AG20443 (cell line): ENCODE results near the gene RP9.

Source experiments
- DNase-seq: peaks from one replicate; pipeline ENCODE4 v3.0.0; 2012; ENCODE audit warnings: low spot score, mixed read lengths

The RP9 gene, protein sequence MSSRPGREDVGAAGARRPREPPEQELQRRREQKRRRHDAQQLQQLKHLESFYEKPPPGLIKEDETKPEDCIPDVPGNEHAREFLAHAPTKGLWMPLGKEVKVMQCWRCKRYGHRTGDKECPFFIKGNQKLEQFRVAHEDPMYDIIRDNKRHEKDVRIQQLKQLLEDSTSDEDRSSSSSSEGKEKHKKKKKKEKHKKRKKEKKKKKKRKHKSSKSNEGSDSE

DNA sequence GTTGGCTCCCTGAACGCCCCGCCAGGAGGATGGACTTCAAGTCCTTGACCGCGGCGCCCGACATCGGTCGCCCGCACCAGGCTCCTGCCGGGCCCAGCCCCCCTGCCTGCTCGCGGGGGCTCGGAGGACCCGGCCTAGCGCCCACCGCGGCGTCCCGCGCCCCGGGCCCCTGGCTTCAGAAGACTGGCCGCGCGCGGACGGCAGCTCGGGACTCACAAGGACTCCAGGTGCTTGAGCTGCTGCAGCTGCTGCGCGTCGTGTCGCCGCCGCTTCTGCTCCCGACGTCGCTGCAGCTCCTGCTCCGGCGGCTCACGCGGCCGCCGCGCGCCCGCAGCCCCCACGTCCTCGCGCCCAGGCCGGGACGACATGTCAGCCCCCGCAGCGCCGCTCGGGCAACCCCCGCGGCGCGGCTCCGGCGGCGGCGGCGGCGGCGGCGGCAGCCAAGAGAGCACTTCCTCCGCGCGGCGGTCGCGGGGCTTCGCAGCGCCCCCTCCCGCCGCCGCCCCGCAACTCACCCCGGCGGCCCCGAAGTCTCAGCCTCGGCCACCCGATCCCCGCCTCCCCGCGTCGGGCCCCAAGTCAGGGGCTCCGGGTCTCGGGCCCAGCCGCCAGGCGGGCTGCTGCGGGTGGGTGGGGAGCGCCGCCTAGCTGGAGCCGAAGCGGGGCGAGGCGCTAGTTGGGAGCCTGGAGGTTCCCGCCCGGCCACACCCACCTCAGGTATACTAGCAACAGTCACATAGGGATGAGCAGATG, at the start of gene RP9:
Gene RP9 (minus strand): TSS at position 400 of the 753 bp plus-strand sequence. CDS start 32 bp downstream, at position 368.
- peak; percentile 92 for DNase-seq

DNA sequence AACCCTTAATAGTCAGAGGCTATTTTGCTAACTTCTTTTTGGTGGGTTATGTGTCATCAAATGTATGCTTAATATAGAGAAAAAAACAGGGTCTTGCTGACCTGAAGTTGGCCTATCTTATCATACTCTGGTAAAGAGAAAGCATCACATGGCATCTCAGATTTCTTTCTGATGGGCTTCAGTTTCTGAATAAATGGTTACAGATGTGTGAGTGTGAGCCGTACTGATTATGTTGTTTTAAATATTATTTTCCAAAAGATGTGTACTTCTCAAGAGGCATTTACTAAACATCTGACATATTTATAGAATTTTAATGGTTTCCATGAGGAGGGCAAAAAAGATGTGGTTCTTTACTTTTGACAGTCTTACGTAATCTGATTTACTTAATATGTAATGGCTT, 48.6 kb upstream of the RP9 start:
- DNase-seq, result no peak

DNA sequence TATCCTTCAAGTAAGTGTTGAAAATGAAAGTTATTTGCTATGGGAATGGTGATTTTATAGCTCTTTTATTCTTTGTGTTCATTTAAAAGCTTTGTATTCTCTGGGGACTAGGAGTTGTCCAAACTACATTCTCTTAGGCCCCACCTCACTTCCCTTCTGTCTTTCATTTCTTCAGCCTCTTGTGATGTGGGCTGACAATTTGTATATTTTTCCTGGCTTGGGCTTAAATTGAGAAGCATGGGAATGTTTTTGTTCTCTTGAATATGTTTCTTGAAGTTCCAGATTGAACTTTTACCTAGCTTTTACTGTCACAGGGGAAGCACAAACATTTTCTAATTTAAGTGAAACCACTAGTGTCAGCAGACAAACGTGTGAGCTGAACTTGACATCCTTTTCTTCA, 48.1 kb upstream of the RP9 start:
- no peak for DNase-seq

DNA sequence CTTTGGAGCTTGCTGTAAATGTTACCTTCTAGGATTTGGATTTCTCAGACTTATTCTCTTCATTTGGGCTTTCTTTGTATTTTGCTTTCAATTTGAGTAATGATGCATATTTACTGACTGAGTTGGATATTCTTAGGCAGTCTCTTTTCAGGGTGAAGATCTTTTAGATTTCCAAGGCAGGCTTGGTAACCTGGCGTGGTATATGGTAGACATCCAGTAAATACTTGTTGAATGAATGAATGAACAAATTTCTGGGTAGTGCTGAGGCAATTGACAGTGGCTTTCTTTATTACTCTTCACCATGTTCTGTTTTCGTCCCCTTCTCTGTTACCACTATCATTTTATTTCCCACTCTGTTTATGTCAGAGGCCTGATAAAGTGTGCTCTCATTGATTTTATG, 47.2 kb upstream of the RP9 start:
- no peak for DNase-seq

DNA sequence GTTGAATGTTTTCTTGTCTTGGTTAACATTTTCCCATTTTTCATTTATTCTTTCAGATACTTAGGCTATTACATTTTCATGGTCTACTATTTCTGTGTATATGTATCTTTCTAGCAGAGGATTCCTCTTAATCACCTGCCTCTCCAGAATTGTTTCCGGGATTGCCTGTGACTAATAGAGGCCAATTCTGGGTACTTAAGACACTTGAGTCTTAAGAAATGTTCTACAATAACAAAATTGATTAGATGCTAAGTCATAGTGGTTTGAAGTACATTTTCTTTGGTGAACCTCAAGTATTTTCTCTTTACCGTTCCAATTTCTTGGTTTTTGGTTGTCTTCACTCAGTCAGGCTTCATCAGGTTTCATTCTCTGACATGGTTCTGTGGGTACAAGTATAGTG, 46.6 kb upstream of the RP9 start:
- no peak for DNase-seq

DNA sequence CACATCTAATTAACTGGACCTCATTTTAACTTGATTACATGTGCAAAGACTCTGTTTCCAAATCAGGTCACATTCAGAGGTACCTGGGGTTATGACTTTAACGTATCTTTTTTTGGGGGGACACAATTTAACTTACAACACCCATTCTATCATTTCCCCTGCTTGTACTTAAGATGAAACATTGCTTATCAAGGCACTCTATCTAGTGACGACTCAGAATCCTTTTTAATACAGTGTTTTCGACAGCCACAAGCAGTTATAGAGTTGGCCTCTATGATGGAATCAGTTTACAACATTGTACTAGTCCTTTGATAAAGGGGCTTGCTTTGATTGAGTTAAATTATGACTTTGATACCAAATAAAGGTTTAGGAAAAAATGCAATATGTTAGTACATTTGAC, 42.9 kb upstream of the RP9 start:
- no peak for DNase-seq

DNA sequence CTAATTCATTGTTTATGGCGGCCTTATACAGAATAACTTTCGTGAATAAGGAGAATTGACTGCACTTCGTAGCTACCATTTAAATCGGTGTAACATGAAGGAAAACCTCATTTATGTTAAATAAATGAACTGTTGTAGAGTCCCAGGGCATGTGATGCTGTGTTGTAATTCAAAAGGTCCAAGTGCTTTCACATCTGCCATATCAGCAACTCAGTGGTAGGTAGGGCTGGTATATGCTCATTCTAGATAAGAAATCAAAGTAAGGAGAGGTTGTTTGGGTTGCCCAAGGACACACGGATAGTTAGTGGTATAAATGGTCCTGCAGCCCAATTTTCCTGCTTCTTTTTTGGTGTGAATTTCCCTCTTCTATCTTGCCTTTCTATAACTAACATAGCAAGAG, 36.0 kb upstream of the RP9 start:
- no peak for DNase-seq

DNA sequence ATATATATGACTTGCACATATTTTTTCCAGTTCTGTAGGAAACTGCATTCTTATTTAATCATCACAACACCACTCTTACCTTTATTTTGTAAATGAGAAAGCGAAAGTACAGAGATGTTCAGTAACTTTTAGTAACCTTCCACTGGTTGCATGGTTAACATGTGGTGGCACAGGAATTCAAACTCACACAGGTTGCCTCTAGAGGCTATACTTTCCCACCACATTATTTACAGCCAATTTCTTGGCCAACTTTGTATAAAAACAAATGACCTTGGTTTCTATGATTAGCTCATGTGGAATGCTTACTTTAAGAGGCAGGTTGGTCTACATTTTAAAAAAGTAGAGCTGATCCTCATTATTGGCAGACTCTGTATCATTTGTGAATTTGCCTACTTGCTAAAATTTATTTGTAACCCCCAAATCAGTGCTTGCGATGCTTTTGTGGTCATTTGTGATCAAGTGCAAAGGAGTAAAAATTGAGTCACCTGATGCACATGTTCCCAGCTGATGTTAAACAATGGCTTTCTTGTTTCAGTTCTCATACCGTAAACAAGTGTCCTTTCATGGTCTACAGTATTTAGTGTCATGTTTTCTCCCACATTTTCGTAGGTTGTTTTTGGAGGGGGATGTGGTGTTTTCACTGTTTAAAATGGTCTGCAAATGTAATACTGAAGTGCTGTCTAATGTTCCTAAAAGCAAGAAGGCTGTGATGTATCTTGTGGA, 35.0 kb upstream of the RP9 start:
- DNase-seq, result no peak

DNA sequence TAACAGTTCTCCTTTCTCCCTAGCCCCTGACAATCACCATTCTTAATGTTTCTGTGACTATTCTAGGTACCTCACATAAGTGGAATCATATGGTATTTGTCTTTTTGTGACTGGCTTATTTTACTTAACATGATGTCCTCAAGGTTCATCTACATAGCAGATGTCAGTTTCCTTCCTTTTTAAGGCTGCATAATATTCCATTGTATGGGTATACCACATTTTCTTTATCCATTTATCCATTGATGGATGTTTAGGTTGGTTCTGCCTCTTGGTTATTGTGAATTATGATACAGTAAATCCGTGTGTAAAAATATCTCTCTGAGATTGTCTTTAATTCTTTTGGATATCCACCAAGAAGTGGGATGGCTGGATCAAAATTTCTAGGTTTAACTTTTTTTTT, 33.4 kb upstream of the RP9 start:
- no peak for DNase-seq

DNA sequence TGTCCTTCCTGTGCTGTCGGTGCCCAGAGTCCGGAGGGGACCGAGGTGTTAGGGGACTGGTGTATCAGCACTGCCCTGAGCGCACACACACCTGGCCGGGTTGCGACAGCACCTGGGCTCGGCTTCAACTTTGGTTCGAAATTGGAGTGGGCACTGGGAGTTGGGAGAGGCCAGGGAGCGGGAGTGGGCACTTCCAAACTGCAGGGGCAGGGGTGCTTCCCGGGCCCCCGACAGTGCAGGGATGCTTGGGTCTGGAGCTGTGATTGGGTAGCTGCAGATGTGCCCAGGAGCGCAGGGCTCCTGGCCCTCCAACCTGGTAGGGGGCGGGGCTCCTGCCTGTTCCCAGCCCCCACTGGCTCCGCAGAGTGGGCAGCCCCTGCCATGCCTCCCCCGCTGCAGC, 27.9 kb upstream of the RP9 start:
- no peak for DNase-seq

DNA sequence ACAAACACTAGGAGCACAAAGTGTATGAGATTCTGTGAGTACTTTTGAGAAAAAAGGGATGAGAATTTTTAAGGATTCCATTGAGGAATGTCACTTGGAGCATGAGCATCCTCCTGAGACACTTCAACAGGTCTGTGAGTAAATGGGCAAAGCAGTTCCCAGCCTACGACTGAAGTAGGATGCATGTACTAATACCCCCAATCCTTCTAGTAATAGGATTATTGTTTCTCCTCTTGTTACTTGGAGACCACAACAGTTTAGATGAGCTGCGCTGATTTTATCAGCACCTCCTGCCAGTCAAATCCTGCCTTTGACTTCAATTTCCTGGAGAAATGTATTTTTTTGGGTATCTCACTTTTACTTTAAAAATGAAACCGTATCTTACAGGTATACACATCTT, 21.0 kb upstream of the RP9 start:
- DNase-seq, result peak; percentile 20

DNA sequence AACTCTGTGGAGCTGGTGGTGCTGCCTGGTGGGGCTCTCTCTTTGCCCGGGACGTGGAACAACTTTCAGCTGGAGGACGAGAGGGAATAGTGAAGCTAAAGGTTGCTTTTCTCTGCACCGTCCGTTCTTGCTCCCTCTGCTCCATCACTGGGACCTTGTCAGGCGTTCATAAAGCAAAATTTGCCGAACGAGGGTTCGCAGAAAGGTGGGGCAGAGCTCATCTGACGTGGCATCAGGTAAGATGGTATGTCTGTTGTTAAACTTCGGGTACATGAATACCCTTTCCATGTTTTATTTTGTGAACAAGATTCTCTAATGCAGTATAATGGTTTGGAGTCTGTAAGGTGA, 20.6 kb upstream of the RP9 start:
- peak; percentile 31 for DNase-seq

DNA sequence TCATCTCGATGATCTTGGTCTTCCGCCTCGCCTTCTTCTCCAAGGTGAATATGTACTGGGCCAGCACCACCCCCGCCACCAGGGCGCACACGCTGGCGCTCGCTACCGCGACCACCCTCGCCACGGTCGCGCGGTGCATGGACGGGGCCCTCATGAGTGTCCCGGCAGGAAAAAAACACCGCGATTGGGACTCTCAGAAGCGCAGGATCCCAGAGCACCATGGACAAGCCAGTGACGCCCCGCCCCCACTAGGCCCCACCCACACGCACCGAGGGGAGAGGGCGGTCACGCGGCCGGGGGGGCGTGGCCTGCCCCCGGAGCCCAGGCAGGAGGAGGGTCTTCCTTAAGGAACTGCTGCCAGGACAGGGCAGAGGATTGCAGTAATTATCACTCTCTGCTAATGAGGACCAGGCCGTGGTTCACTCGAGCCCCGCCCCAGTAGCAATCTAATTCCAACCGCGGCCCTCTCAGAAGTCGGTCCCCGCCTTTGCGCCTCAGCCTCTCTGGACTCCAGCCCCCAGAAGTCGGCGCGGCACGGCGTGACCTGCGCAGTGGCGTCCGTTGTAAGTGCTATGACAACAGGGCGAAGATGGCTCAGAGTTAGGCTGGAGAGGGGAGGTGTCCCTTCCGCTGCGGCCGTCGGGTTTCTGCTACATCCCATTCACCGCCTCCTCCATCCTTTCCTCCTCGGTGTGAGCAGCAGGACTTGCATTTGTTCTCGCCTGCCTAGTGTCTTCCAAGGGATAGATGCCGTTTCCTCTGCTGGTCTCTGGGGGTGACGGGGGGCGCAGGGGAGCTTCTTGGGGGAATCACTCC, 20.0 kb upstream of the RP9 start, which contains the start of gene BBS9:
Gene BBS9 (plus strand): TSS at position 575 of the 816 bp plus-strand sequence. CDS start 16,689 bp downstream, outside the sequence.
- peak; percentile 96 for DNase-seq

DNA sequence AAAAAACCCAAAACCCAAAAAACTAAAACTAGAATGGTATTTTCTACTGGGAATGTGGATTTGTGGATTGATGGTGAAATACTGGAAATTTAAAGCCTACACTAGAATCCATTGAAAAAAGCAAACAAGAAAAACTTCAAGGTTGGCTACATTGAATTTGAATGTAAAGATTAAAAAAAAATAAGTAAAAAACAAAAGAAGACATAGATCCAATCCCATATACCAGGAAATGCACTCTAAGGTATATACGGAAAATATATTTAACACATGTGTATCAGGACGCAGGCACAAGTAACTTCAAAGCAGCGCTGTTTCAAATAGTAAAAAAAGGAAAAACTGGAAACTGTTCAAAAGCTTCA, 19.4 kb upstream of the RP9 start:
- no peak for DNase-seq

DNA sequence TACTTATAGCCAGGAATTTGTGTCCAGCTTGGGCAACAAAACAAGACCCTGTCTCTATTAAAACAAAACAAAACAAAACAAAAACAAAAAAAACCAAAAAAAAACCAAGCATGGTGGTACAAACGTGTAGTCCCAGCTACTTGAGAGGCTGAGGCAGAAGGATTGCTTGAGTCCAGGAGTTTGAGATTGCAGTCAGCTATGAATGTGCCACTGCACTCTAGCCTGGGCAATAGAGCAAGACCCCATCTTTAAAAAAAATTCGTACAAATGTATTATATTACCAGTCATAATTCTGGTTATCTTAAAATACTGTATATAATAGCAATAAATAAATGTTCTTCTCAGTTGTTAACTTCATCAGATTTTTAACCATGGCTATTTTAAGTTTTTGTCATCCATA, 17.9 kb upstream of the RP9 start:
- no peak for DNase-seq

DNA sequence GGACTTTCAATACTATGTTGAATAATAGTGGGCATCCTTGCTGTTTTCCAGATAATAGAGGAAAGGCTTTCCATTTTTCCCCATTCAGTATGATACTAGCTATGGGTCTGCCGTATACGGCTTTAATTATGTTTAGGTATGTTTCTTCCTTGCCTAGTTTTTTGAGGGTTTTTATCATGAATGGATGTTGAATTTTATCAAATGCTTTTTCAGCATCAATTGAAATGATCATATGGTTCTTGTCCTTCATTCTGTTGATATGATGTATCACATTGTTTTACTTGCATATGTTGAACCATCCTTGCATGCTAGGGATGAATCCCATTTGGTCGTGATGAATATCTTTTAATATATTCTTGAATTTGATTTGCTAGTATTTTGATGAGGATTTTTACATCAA, 9.2 kb upstream of the RP9 start:
- no peak for DNase-seq

DNA sequence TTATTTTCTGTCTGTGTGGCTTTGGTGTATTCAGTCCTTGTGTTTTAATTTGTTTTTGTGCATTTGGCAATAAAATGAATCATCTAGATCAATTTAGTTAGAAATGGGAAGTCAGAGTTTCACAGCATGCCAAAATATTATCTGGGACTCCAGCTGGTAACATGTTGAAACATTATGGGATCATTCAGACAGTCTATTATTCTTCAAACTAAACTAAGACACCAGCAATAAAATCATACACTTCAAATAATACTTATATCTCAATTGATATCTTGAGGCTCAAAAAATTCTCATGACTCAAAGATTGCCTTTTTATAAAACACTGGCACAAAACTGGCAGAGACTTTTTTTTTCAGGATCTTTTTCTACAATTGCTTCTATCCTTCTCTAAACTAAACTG, 5.8 kb upstream of the RP9 start:
- DNase-seq, result no peak

DNA sequence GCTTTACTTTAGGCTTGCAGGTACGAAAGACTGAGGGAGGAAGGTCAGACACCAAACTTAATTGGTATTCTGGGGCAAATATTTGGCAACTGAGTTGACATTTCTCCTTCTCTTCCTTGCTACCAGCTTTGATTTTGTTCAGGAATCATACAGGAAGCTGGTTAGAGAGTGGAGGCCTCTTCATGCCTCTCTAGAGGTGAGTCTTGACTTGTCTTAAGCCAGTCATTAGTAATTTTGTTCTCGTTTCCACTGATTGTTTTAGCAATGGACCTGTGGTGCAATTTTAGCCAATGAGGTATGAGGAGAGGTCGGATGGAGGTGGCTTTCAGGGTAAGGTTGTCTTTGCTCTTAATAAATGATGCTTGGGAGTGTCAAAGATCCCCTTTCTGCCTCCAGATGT, 2.4 kb upstream of the RP9 start:
- DNase-seq, result no peak

DNA sequence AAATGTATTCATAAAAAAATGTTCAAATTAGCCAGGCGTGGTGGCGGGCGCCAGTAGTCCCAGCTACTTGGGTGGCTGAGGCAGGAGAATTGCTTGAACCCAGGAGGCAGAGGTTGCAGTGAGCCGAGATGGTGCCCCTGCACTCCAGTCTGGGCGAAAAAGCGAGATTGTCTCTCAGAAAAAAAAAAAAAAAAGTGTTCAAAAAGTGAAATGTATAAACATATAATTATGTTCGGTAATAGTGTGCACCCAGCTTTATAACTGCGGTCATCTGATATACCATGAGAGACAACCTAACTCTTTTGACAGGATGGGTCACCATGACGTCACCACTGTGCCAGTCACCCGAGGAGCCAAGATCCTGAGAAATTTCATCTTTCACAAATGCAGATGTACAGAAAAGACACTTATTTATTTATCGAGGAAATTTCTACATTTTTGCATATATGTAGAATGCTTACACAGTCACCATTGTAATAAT, 594 bp upstream of the RP9 start:
- no peak for DNase-seq

DNA sequence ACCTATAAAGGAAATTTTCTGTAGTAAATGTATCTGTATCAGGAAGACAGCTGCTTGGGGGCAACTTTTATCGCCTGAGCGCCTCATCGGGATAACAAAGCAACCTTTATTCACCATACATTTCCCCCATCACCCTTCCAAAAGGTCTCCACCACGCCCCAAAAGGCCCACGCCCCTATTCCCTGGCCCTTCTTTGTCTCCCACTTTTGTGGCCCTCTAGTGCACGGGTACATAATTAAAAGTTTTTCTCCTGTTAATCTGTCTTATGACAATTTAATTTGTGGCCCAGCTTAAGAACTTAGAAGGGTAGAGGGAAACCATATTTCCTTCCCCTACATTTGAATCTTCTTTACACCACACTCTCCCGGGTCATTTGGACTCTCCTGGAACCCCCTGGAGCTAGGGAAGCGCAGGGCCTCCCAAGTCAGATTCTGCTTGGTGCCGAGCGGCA, 625 bp downstream of the RP9 start:
- no peak for DNase-seq

DNA sequence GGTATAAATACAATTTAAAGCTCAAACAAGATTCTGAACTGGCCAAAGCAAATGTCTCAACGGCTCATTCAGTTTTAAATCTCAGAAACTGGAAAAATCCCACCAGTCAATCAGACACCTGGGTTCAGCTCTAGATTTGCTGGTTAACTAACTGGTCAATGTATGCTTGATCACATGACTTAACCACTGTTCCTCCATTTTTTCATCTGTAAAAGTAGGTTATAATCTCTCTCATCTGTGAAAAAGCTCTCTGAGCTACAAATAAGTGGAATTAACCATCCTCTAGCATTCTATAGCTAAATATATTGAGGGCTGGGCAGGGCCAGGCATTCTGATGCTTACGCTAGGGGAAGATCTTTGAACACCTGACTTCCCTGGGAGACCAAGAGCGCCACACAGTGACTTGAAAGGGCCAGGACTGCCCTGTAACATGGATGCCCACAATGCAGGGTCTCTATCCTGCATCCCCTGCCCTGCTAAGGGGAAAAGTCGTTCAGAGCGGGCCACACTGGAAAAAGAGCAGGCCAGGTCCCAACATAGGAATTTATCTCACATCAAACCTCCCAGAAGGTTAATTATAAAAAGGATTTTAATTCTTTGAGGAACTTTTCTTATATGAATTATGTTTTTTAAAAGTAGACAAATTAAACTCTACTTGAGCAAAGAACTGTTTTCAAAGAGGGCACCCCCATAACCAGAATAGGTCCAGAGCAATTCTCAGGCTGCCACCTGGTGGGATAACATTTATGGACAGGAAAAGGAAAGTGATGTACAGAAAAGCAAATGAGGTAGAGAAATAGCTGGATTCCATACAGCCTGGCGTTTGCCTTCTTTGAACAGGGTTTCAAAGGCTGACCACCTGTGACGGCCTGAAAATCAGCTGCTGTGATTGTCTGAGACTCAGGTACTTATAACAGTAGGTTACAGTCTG, 1.8 kb downstream of the RP9 start:
- DNase-seq, result peak; percentile 31
